Type B pancreatic cell (in vitro differentiated cells): Measurements from ENCODE around the gene DLEC1. TPM values are rescaled to one million over a fixed set of nuclear protein-coding genes. Genes with fewer than 3 reads are reported as not detected.

Experiments used
- DNase-seq: peaks from one replicate; pipeline ENCODE4 v3.0.0; 2021; ENCODE audit warnings: mixed read lengths; ENCODE audit not compliant: unreplicated experiment; ENCODE audit errors: extremely low spot score
- H3K27ac Mint-ChIP-seq: 2 replicates; pipeline ENCODE4 v1.8.0; 2021; ENCODE audit warnings: mild to moderate bottlenecking, mixed read lengths
- H3K27me3 Mint-ChIP-seq: 2 replicates; pipeline ENCODE4 v1.8.0; 2021; ENCODE audit warnings: mixed read lengths
- H3K36me3 Mint-ChIP-seq: 2 replicates; pipeline ENCODE4 v1.8.0; 2021; ENCODE audit warnings: mixed read lengths
- H3K4me1 Mint-ChIP-seq: one replicate; pipeline ENCODE4 v1.8.0; 2021; ENCODE audit warnings: mixed read lengths; ENCODE audit not compliant: unreplicated experiment
- H3K4me3 Mint-ChIP-seq: 2 replicates; pipeline ENCODE4 v1.8.0; 2021; ENCODE audit warnings: mild to moderate bottlenecking, mixed read lengths
- H3K9me3 Mint-ChIP-seq: 2 replicates; pipeline ENCODE4 v1.8.0; 2021; ENCODE audit warnings: mixed read lengths
- total RNA-seq: library from RNA; stranded (reverse); gene quantifications from 2 replicates; pipeline ENCODE4 v1.2.1, GENCODE V29; 2021; ENCODE audit warnings: low replicate concordance
- TF ChIP-seq, protein P1 (sequence below): fragments of 200-600 bp; sonication (generic); conservative IDR thresholded peaks from 2 replicates; pipeline ENCODE4 v1.5.0; 2021; ENCODE audit warnings: antibody characterized with exemption, mild to moderate bottlenecking

The DLEC1 gene
- total RNA-seq, 1 donor from 2014 or later: 3.2 TPM

- Mint-ChIP-seq H3K27me3 (peaks cover 6% of the 10 kb centered on the region), H3K36me3 (no peaks in the 10 kb centered on the region), H3K9me3 (no peaks in the 10 kb centered on the region), H3K27ac (peak overlapping the region; percentile 32), H3K4me3 (no peak overlapping the region), H3K4me1 (no peaks in the 10 kb centered on the region)
- no peak for DNase-seq
- TF ChIP-seq, protein P1, sequence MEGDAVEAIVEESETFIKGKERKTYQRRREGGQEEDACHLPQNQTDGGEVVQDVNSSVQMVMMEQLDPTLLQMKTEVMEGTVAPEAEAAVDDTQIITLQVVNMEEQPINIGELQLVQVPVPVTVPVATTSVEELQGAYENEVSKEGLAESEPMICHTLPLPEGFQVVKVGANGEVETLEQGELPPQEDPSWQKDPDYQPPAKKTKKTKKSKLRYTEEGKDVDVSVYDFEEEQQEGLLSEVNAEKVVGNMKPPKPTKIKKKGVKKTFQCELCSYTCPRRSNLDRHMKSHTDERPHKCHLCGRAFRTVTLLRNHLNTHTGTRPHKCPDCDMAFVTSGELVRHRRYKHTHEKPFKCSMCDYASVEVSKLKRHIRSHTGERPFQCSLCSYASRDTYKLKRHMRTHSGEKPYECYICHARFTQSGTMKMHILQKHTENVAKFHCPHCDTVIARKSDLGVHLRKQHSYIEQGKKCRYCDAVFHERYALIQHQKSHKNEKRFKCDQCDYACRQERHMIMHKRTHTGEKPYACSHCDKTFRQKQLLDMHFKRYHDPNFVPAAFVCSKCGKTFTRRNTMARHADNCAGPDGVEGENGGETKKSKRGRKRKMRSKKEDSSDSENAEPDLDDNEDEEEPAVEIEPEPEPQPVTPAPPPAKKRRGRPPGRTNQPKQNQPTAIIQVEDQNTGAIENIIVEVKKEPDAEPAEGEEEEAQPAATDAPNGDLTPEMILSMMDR: no peak
These were observed 76.1 kb downstream of the DLEC1 start for GRCh38 chr3:38114875-38115644.

DNA sequence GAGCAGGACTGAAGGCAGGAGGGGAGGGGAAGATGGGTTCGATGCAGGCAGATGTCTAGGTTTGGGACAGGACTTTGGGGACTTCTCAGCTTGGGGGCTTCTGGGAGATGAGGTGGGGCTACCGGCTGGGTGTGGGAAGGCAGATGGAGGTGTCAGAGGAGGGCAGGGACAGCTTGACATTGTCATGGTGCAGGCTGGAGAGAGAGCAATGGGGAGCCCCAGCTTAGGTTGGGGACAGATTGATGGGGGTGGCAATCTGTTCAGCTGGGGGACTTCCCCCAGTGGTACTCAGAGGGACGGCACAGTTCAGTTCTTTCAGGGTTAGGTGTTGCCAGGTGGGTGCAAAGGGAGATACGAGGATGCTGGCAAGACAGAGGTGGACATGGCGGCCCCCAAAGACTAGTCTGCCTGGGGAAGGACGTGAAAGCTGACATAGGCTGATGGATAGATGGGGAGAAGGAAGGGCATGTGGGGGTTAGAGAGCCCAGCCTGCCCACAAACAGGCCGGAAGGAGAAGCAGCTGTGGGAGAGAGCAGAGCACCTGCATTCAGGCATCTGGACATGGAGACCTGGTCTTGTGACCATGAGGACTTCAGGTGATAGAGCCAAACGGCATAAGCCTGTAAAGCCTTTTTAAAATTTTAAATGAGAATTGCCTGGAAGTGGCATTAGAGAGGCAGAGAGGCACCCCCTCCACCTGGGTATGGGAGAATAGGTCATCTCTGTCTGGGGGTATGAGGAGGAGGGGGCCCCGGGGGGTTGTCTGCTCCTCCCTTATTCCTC, 76.8 kb downstream of the DLEC1 start:
- peaks cover 6% of the 10 kb centered on the region for H3K27me3 Mint-ChIP-seq
- TF ChIP-seq, protein P1: no peak
- DNase-seq: no peak
- peak overlapping the region; percentile 32 for H3K27ac Mint-ChIP-seq
- H3K36me3 Mint-ChIP-seq: no peaks in the 10 kb centered on the region
- H3K9me3 Mint-ChIP-seq: no peaks in the 10 kb centered on the region
- H3K4me1 Mint-ChIP-seq: no peaks in the 10 kb centered on the region
- no peak overlapping the region for H3K4me3 Mint-ChIP-seq

DNA sequence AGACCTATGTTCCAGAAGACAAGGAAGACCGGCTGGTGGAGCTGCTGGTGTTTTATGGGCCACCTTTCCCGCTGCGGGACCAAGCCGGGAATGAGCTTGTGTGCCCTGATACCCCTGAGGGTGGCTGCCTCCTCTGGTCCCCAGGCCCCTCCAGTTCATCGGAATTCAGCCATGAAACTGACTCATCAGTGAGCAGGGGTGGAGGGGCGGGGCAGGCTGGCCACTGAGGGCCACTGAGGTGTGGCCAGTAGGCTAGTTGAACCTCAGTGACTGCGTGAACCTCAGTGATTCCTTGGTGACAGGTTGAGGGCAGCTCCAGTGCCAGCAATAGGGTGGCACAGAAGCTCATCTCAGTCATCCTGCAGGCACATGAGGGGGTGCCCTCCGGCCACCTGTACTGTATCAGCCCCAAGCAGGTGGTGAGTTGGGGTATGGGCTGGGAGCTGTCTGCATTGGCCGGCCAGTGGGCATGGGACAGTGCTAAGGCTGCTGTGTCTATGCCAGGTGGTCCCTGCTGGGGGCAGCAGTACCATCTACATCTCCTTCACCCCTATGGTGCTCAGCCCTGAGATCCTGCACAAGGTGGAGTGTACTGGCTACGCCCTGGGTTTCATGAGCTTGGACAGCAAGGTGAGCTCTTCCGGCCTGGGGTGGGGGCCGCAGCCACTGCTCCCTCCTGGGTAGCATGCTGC, 77.6 kb downstream of the DLEC1 start:
- Mint-ChIP-seq H3K36me3 (no peaks in the 10 kb centered on the region), H3K4me3 (no peak overlapping the region), H3K27me3 (peaks cover 6% of the 10 kb centered on the region), H3K4me1 (no peaks in the 10 kb centered on the region), H3K27ac (no peak overlapping the region), H3K9me3 (no peaks in the 10 kb centered on the region)
- no peak for DNase-seq
- TF ChIP-seq, protein P1: no peak

DNA sequence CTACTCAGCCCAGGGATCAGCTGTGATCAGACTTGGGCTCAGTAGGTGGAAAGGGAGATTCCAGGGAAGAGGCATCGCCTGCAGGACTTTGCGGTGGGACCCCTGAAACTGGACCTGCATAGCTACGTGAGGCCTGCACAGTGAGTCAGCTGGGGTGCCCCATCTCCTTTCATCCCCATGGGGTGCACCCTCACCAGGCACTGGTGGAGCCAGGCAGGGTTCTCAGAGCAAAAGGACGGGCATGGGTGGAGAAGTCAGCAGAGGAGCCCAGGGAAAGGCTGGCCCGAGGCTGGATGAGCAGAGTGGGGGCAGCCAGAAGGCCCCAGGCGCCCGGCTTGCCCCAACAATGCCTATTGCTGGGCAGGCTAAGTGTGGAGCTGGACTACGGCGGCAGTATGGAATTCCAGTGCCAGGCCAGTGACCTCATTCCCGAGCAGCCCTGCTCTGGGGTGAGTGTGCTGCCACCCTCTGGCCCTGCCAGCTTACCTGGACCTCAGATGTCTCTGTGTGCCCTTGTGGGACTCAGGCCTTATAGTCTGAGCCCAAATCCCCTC, 78.2 kb downstream of the DLEC1 start:
- no peak for DNase-seq
- Mint-ChIP-seq H3K27me3 (peaks cover 6% of the 10 kb centered on the region), H3K9me3 (no peaks in the 10 kb centered on the region), H3K27ac (no peak overlapping the region), H3K4me3 (no peak overlapping the region), H3K36me3 (no peaks in the 10 kb centered on the region), H3K4me1 (no peaks in the 10 kb centered on the region)
- TF ChIP-seq, protein P1: no peak

DNA sequence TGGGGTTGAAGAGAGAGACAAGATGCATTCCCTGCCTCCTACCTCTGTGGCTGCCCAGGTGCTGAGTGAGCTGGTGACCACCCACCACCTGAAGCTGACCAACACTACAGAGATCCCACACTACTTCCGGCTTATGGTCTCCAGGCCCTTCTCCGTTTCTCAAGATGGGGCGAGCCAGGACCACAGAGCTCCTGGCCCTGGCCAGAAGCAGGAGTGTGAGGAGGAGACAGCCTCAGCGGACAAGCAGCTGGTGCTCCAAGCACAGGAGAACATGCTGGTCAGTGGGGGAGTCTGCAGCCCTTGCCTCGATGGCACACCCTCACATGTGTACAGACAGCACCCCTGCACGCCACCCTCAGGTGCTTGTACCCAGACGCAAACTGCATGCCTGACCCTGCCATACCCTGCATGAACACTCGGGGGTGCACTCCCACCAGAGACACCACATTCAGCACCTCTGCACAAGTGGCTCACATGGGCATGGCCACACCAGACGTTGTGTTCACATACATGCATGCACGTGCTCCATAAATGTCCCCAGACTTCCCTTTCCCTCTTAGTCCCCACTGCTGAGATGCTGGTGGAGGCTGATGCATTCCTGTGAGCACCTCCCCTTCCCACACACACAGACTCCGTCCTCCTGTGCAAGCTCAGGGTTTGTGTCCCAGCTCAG, 78.9 kb downstream of the DLEC1 start:
- H3K36me3 Mint-ChIP-seq: peaks cover 3% of the 10 kb centered on the region
- no peak overlapping the region for H3K27ac Mint-ChIP-seq
- no peak for DNase-seq
- no peak overlapping the region for H3K4me3 Mint-ChIP-seq
- H3K27me3 Mint-ChIP-seq: peaks cover 6% of the 10 kb centered on the region
- no peaks in the 10 kb centered on the region for H3K4me1 Mint-ChIP-seq
- TF ChIP-seq, protein P1: peak; percentile 74
- H3K9me3 Mint-ChIP-seq: no peaks in the 10 kb centered on the region
